ENCODE results near the gene DMRT3.

Gene DMRT3

GRCh38 chr9:942805-943580, 33.5 kb upstream of the DMRT3 start:
- no peak for TF ChIP-seq CTCF (conservative IDR thresholded peaks at IDR 0.05; ENCODE audit: low read depth, low read length)
- DNase-seq (ENCODE audit: low read depth), result no peak
- no peak overlapping the region for H3K4me3 ChIP-seq (ENCODE audit: low read length)

GRCh38 chr9:947985-948384, 28.5 kb upstream of the DMRT3 start:
- DNase-seq (ENCODE audit: low read depth), result no peak
- no peak for TF ChIP-seq CTCF (conservative IDR thresholded peaks at IDR 0.05; ENCODE audit: low read depth, low read length)
- H3K4me3 ChIP-seq (ENCODE audit: low read length), result no peak overlapping the region

- no peak overlapping the region for H3K4me3 ChIP-seq (ENCODE audit: low read length)
- no peak for TF ChIP-seq CTCF (conservative IDR thresholded peaks at IDR 0.05; ENCODE audit: low read depth, low read length)
- no peak for DNase-seq (ENCODE audit: low read depth)
These were observed 28.0 kb upstream of the DMRT3 start for GRCh38 chr9:948497-948896.

- no peak for DNase-seq (ENCODE audit: low read depth)
- TF ChIP-seq CTCF (conservative IDR thresholded peaks at IDR 0.05; ENCODE audit: low read depth, low read length), result no peak
- no peak overlapping the region for H3K4me3 ChIP-seq (ENCODE audit: low read length)
These were observed 26.3 kb upstream of the DMRT3 start for GRCh38 chr9:950139-950538.

- no peak for DNase-seq (ENCODE audit: low read depth)
- H3K4me3 ChIP-seq (ENCODE audit: low read length), result no peak overlapping the region
- no peak for TF ChIP-seq CTCF (conservative IDR thresholded peaks at IDR 0.05; ENCODE audit: low read depth, low read length)
These were observed 23.9 kb upstream of the DMRT3 start for GRCh38 chr9:952546-952945.

GRCh38 chr9:959105-959504, 17.4 kb upstream of the DMRT3 start:
- no peak for TF ChIP-seq CTCF (conservative IDR thresholded peaks at IDR 0.05; ENCODE audit: low read depth, low read length)
- H3K4me3 ChIP-seq (ENCODE audit: low read length), result no peak overlapping the region
- DNase-seq (ENCODE audit: low read depth), result no peak

- no peak for DNase-seq (ENCODE audit: low read depth)
- no peak overlapping the region for H3K4me3 ChIP-seq (ENCODE audit: low read length)
- TF ChIP-seq CTCF (conservative IDR thresholded peaks at IDR 0.05; ENCODE audit: low read depth, low read length), result no peak
These were observed 16.5 kb upstream of the DMRT3 start for GRCh38 chr9:959914-960313.

All from retinal pigment epithelial cell (primary cell).